ENCODE results near the gene PASD1.

The PASD1 gene

GRCh38 chrX:151702741-151703340 is 139.4 kb downstream of the PASD1 start:
- no peak for DNase-seq

GRCh38 chrX:151703487-151703886 is 140.0 kb downstream of the PASD1 start:
- peak; percentile 77 for DNase-seq

- DNase-seq, result peak; percentile 35
Observed at GRCh38 chrX:151704041-151704663, 140.7 kb downstream of the PASD1 start.

GRCh38 chrX:151708821-151709220 is 145.3 kb downstream of the PASD1 start:
- no peak for DNase-seq

GRCh38 chrX:151710457-151710856 is 147.0 kb downstream of the PASD1 start:
- no peak for DNase-seq

GRCh38 chrX:151711154-151711553 is 147.7 kb downstream of the PASD1 start:
- DNase-seq, result no peak

- no peak for DNase-seq
Observed at GRCh38 chrX:151711787-151712186, 148.3 kb downstream of the PASD1 start.

GRCh38 chrX:151712253-151712652 is 148.8 kb downstream of the PASD1 start:
- DNase-seq, result no peak

- no peak for DNase-seq
Observed at GRCh38 chrX:151713849-151714248, 150.4 kb downstream of the PASD1 start.

- DNase-seq, result no peak
Observed at GRCh38 chrX:151714362-151714761, 150.9 kb downstream of the PASD1 start.

- DNase-seq, result no peak
Observed at GRCh38 chrX:151715752-151716151, 152.3 kb downstream of the PASD1 start, which contains the start of gene FATE1. TSS of gene FATE1 (plus strand) at chrX:151716035. CDS start at chrX:151716120, 85 bp downstream.

GRCh38 chrX:151722241-151722846 is 158.9 kb downstream of the PASD1 start:
- DNase-seq, result no peak

GRCh38 chrX:151723156-151723760 is 159.8 kb downstream of the PASD1 start:
- DNase-seq, result no peak

- DNase-seq, result peak; percentile 8
Observed at GRCh38 chrX:151724563-151725337, 161.3 kb downstream of the PASD1 start.

- DNase-seq, result no peak
Observed at GRCh38 chrX:151725338-151725614, 161.8 kb downstream of the PASD1 start.
